Breast epithelium (tissue), 4 donors: ENCODE measurements around the gene CCDC3. TPM values are rescaled to one million over a fixed set of nuclear protein-coding genes. Genes with fewer than 3 reads are reported as not detected.

Experiments
- DNase-seq, 2 donors: peaks; one replicate each; pipeline ENCODE4 v3.0.0-alpha.2; 2019; ENCODE audit warnings: low spot score in 2 of 2
- H3K27ac ChIP-seq, 2 donors: fragments of 200-600 bp; sonication (generic) in 1 of 2; one replicate each; pipeline ENCODE4 v1.5.1; 2016 to 2019; ENCODE audit warnings: mild to moderate bottlenecking in 1 of 2
- H3K27me3 ChIP-seq, 2 donors: fragments of 200-600 bp; sonication (generic) in 1 of 2; one replicate each; pipeline versions ENCODE4 v1.5.1 to v1.6.0; 2017 to 2019; ENCODE audit warnings: control low read depth in 1 of 2, mild to moderate bottlenecking in 1 of 2
- H3K36me3 ChIP-seq: fragments of 200-600 bp; one replicate; pipeline ENCODE4 v1.5.1; 2019
- H3K4me1 ChIP-seq, 2 donors: fragments of 200-600 bp; sonication (generic); one replicate each; pipeline ENCODE4 v1.5.1; 2016 to 2019; ENCODE audit warnings: control low read depth in 1 of 2
- H3K4me3 ChIP-seq, 3 donors: fragments of 200-600 bp; sonication (generic); 1 replicate in 2 of 3; 2 replicates in 1 of 3; pipeline ENCODE4 v1.5.1; 2016 to 2019; ENCODE audit warnings: mild to moderate bottlenecking in 3 of 3, moderate library complexity in 2 of 3
- H3K9me3 ChIP-seq, 2 donors: fragments of 200-600 bp; sonication (generic) in 1 of 2; one replicate each; pipeline ENCODE4 v1.5.1; 2016 to 2019; ENCODE audit warnings: control low read depth in 1 of 2
- CTCF ChIP-seq, 3 donors: fragments of 450-650 bp; IDR thresholded peaks; one replicate each; pipeline ENCODE4 v1.5.1; 2016 to 2017; ENCODE audit warnings: antibody characterized with exemption in 3 of 3, mild to moderate bottlenecking in 3 of 3, moderate library complexity in 3 of 3
- POLR2A ChIP-seq: fragments of 450-650 bp; IDR thresholded peaks from one replicate; pipeline ENCODE4 v1.6.1; 2016; ENCODE audit warnings: antibody characterized with exemption, mild to moderate bottlenecking, moderate library complexity
- POLR2AphosphoS5 ChIP-seq, 3 donors: sonication (generic); formaldehyde crosslinking; IDR thresholded peaks; one replicate each; pipeline ENCODE4 v1.6.1; 2017; ENCODE audit warnings: antibody characterized with exemption in 3 of 3
- intact Hi-C: fragments of 100-400 bp; cut with DNase I; formaldehyde crosslinking; loops from one replicate; pipeline ENCODE4 v1.15.1; 2023; ENCODE audit warnings: low total_unique reads
- total RNA-seq, 3 donors: library from RNA; depleted of rRNA; stranded (reverse); fragments of >200 nt; gene quantifications; one replicate each; pipeline ENCODE4 v1.1.0, GENCODE V29; 2016

Gene CCDC3
- total RNA-seq, 3 donors from 2014 or later: 8.2 to 13.0 (median 9.8) TPM

GRCh38 chr10:12934777-12935176 lies 66.7 kb downstream of the CCDC3 start:
- Histone ChIP-seq H3K4me3 (no peak overlapping the region), H3K4me1 (no peaks in the 10 kb centered on the region), H3K27ac (no peak overlapping the region), H3K36me3 (no peaks in the 10 kb centered on the region), H3K9me3 (peaks cover 0 to 3% of the 10 kb centered on the region in 2 donors), H3K27me3 (no peaks in the 10 kb centered on the region)
- intact Hi-C loops: no loop called here
- DNase-seq: no peak
- no peak for TF ChIP-seq POLR2AphosphoS5 (IDR thresholded peaks at IDR 0.05)
- TF ChIP-seq CTCF (IDR thresholded peaks at IDR 0.05): no peak
- TF ChIP-seq POLR2A: no peak

GRCh38 chr10:12929381-12929780 lies 72.1 kb downstream of the CCDC3 start:
- DNase-seq: no peak
- Histone ChIP-seq H3K9me3 (peaks cover 3 to 4% of the 10 kb centered on the region in 2 donors), H3K27ac (no peak overlapping the region), H3K27me3 (no peaks in the 10 kb centered on the region), H3K4me1 (no peaks in the 10 kb centered on the region), H3K4me3 (no peak overlapping the region), H3K36me3 (no peaks in the 10 kb centered on the region)
- no peak for TF ChIP-seq POLR2A
- no peak for TF ChIP-seq POLR2AphosphoS5 (IDR thresholded peaks at IDR 0.05)
- TF ChIP-seq CTCF (IDR thresholded peaks at IDR 0.05): no peak
- intact Hi-C loops: no loop called here

- H3K4me1 ChIP-seq: no peaks in the 10 kb centered on the region
Observed at GRCh38 chr10:12928571-12928970, 72.9 kb downstream of the CCDC3 start.

GRCh38 chr10:12927896-12928295 lies 73.6 kb downstream of the CCDC3 start:
- Histone ChIP-seq H3K27me3 (no peaks in the 10 kb centered on the region), H3K4me1 (no peaks in the 10 kb centered on the region), H3K4me3 (no peak overlapping the region), H3K9me3 (peaks cover 0 to 4% of the 10 kb centered on the region in 2 donors), H3K27ac (no peak overlapping the region), H3K36me3 (no peaks in the 10 kb centered on the region)
- TF ChIP-seq CTCF (IDR thresholded peaks at IDR 0.05): no peak
- TF ChIP-seq POLR2A: no peak
- TF ChIP-seq POLR2AphosphoS5 (IDR thresholded peaks at IDR 0.05): no peak
- intact Hi-C loops: no loop called here
- DNase-seq: no peak

More at GRCh38 chr10:12928571-12928970, 72.9 kb downstream of the CCDC3 start:
- no peak for DNase-seq
- Histone ChIP-seq H3K27ac (no peak overlapping the region), H3K36me3 (no peaks in the 10 kb centered on the region), H3K4me3 (no peak overlapping the region), H3K9me3 (peaks cover 3 to 4% of the 10 kb centered on the region in 2 donors), H3K27me3 (no peaks in the 10 kb centered on the region)
- intact Hi-C loops: no loop called here
- TF ChIP-seq POLR2AphosphoS5 (IDR thresholded peaks at IDR 0.05) (no peak), CTCF (IDR thresholded peaks at IDR 0.05) (no peak), POLR2A (no peak)

- Histone ChIP-seq H3K9me3 (peaks cover 0 to 4% of the 10 kb centered on the region in 2 donors), H3K36me3 (no peaks in the 10 kb centered on the region), H3K27ac (no peak overlapping the region), H3K4me3 (no peak overlapping the region), H3K4me1 (no peaks in the 10 kb centered on the region), H3K27me3 (no peaks in the 10 kb centered on the region)
- intact Hi-C loops: no loop called here
- DNase-seq: no peak
- TF ChIP-seq CTCF (IDR thresholded peaks at IDR 0.05) (no peak), POLR2A (no peak), POLR2AphosphoS5 (IDR thresholded peaks at IDR 0.05) (no peak)
Observed at GRCh38 chr10:12925845-12926244, 75.7 kb downstream of the CCDC3 start.
